Spinal cord (tissue), 10 donors: ENCODE measurements around the gene PPL. TPM values are rescaled to one million over a fixed set of nuclear protein-coding genes. Genes with fewer than 3 reads are reported as not detected.
"Not testable (repeated sequence)": the region's sequence is repeated elsewhere in the genome, so short reads cannot be mapped to it uniquely, and the experiment has no call there.

ENCODE experiments used
- DNase-seq, 6 donors: peaks; one replicate each; pipeline versions ENCODE4 v3.0.0 to v3.0.0-alpha.2; 2013 to 2015; ENCODE audit warnings: low spot score in 6 of 6, low read depth in 4 of 6
- H3K27ac ChIP-seq: one replicate; pipeline ENCODE4 v1.5.1; 2013; ENCODE audit warnings: low read depth, low read length, control low read depth
- H3K27me3 ChIP-seq: one replicate; pipeline ENCODE4 v1.6.1; 2013; ENCODE audit warnings: low read length; ENCODE audit not compliant: control insufficient read depth, insufficient read depth
- H3K36me3 ChIP-seq: one replicate; pipeline ENCODE4 v1.6.1; 2013; ENCODE audit warnings: low read length; ENCODE audit not compliant: control insufficient read depth, insufficient read depth
- H3K4me1 ChIP-seq: one replicate; pipeline ENCODE4 v1.6.1; 2013; ENCODE audit warnings: low read length; ENCODE audit not compliant: control insufficient read depth, insufficient read depth
- H3K4me3 ChIP-seq: one replicate; pipeline ENCODE4 v1.5.1; 2013; ENCODE audit warnings: low read depth, low read length, control low read depth
- H3K9me3 ChIP-seq: one replicate; pipeline ENCODE4 v1.6.1; 2013; ENCODE audit warnings: low read length; ENCODE audit not compliant: control insufficient read depth, insufficient read depth
- WGBS: methylation state at CpG from one replicate; pipeline ENCODE4 v1.1.5; 2013; ENCODE audit warnings: missing lambda C conversion rate; ENCODE audit not compliant: insufficient coverage; 5-methylcytosine and 5-hydroxymethylcytosine counted together
- polyA plus RNA-seq, 2 donors: library from polyadenylated mRNA; unstranded; fragments of 120-200 nt; gene quantifications; one replicate each; pipeline ENCODE4 v1.2.1, GENCODE V29; 2013; ENCODE audit not compliant: insufficient read length in 2 of 2
- total RNA-seq, 2 donors: library from RNA; depleted of rRNA in 1 of 2; stranded (reverse); fragments of 120-200 nt in 1 of 2; fragments of >200 nt in 1 of 2; gene quantifications; one replicate each; pipeline versions ENCODE4 v1.2.3 to v1.2.4, GENCODE V29; 2013 to 2014
- donor health status: healthy.

Gene PPL
- total and polyA plus RNA-seq, 4 donors, result 2.7 to 5.6 (median 3.7) TPM

DNA sequence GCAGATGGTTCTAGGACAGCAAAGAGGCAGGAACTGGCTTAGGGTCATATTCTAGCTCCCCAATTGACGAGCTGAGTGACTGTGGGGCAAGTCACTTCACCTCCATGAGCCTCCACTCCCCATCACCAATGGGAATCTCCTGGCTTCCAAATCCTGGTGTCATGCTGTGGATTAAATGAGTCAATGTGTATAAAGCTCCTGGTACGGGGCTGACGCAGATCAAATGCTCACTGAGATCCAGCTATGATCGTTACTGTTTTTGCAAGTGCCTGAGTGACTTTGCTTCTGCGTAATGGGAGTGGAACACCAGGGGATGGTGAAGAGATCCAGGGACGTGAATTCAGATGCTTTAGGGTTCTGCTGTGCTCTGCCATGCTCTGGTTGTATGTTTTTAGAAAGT, 23.6 kb upstream of the PPL start:
- 77% methylated on average over 5 of the region's 6 CpGs for WGBS
- Histone ChIP-seq H3K4me1 (peaks cover 28% of the 10 kb centered on the region), H3K4me3 (no peak overlapping the region)

DNA sequence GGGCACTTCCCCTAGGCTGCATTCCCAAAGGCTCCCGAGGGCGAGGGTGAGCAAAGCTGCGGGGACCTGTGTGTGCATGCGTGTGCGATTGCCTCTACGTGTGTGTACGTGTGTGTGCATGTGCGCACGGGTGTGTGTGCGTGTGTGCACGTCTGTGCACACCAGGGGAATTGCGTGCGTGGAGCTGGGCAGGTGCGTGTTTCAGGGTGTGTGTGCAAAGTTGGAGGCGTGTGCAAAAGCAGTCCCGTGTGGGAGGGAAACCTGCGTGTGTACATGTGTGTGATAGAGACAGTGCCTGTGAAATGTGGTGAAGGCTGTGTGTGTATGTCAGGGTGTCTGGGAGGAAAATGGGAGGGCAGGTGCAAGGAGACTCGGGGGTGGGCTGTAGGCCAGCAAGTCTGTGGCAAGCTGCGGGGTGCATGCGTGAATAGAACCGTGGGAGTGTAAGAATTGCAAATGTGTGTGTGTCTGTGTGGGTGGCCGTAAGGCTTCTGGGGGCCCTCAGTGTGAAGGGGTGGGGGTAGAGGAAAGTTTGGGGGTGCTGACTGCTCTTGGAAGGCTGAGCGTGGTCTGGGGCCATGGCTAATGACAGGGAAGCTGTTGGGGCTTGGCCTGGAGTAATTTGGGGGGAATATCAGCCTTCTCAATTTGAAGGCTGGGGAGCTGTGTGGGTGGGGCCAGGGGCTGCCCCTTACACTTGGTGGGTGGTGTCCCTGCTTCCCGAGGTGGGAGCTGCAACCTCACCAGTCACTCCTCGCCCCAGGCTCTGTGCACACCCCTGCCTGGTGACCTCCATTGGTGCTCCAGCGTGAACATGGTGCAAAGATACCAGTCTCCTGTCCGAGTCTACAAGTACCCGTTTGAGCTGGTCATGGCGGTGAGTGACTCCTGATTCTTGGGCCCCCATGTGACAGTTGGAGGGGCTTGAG, 21.8 kb upstream of the PPL start:
- Histone ChIP-seq H3K4me3 (peak overlapping the region; percentile 56), H3K27ac (no peak overlapping the region), H3K9me3 (no peaks in the 10 kb centered on the region), H3K27me3 (peaks cover 13% of the 10 kb centered on the region), H3K36me3 (no peaks in the 10 kb centered on the region), H3K4me1 (peaks cover 25% of the 10 kb centered on the region)
- WGBS, result 38% methylated on average over 28 of the region's 29 CpGs
- DNase-seq, result no peak

More for the DNA sequence above, 23.6 kb upstream of the PPL start:
- H3K9me3 ChIP-seq, result no peaks in the 10 kb centered on the region
- no peaks in the 10 kb centered on the region for H3K36me3 ChIP-seq
- peaks cover 13% of the 10 kb centered on the region for H3K27me3 ChIP-seq
- H3K27ac ChIP-seq, result no peak overlapping the region
- DNase-seq, result no peak

DNA sequence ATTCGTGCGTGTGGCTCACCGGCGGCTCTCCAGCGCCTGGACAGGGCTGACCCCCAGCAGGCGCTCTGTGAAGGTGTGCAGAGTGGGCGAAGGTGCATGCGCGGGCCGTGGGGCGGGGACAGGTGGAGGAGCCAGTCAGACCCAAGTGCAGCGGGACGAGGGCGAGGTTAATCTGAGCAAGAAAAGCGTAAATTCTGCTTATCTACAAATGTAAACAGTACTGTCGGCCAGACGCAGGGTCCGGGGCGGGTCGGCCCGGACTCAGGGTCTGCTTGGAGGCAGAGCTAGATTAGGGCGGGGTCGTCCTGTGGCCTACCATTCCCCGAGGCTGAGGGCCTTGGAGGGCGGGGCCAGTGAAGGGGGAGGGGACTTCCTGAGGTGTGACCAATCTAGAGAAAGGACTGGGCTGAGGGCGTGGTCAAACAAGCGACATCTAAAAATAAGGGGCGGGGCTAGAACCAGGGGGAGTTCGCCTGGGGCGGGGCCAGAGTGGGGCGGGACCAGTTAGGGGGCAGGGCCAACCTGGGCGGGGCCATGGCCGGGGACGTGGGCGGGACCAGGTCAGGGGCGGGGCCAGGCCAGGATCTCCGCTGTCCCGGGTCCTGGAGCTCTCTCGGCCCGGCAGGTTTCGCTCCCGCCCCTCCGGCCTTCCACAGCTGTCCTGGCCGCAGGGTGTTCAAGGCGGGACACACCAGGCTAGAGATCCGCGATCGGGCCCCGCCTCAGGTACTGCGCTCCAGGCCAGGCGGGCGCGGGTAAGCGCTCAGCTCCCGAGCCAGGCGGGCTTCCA, 21.0 kb upstream of the PPL start, which contains the start of gene SEC14L5:
Gene SEC14L5, plus strand, starts transcription at position 611 of the 790 bp plus-strand sequence. CDS start 994 bp downstream, outside the sequence.
- Histone ChIP-seq H3K27me3 (peaks cover 13% of the 10 kb centered on the region), H3K9me3 (no peaks in the 10 kb centered on the region), H3K27ac (no peak within 1 kb of the TSS), H3K4me3 (peak within 1 kb of the TSS; percentile 56), H3K36me3 (no peaks in the 10 kb centered on the region), H3K4me1 (peaks cover 25% of the 10 kb centered on the region)
- under 1% methylated on average over 53 of the region's 56 CpGs for WGBS
- peak; percentile 43 to 98 (median 85) for DNase-seq

DNA sequence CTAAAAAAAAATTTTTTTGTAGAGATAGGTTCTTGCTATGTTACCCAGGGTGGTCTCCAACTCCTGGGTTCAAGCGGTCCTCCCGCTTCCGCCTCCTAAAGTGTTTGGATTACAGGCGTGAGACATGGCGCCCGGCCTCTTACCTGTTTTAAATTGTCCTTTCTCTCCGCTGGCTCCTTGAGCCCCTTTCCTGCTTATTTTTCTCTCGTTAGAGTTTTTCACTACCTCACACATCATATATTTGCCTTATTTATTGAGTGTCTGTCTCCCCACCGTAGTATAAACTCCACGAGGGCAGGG, 20.4 kb upstream of the PPL start:
- DNase-seq, result no peak
- 37% methylated on average over 7 of the region's 10 CpGs for WGBS
- H3K27me3 ChIP-seq, result peaks cover 13% of the 10 kb centered on the region
- no peaks in the 10 kb centered on the region for H3K9me3 ChIP-seq
- no peaks in the 10 kb centered on the region for H3K36me3 ChIP-seq
- H3K4me1 ChIP-seq, result peaks cover 23% of the 10 kb centered on the region
- peak overlapping the region; percentile 52 for H3K4me3 ChIP-seq
- no peak overlapping the region for H3K27ac ChIP-seq

DNA sequence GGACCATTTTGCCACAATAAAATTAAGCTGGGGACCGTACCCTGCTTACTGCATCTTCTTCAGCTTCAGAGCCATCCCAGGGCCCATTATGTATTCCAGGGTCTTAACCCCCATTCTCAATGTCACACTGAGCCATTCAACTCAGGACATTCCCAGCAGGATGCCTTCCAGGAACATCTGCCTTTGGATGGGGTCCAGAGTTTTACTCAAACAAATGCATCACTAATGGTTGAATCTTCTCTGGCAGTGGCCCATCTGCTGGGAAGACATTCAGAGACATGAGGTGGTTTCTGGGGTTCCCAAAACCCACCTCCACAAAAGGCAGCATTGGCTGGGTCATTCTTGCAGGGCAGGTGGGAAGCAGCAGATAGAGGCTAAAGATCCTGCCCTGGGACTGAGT, 17.8 kb upstream of the PPL start:
- Histone ChIP-seq H3K27ac (no peak overlapping the region), H3K9me3 (no peaks in the 10 kb centered on the region), H3K27me3 (peaks cover 11% of the 10 kb centered on the region), H3K36me3 (no peaks in the 10 kb centered on the region), H3K4me3 (no peak overlapping the region), H3K4me1 (peaks cover 21% of the 10 kb centered on the region)
- 35% methylated on average over 1 of the region's 1 CpG for WGBS
- no peak for DNase-seq

DNA sequence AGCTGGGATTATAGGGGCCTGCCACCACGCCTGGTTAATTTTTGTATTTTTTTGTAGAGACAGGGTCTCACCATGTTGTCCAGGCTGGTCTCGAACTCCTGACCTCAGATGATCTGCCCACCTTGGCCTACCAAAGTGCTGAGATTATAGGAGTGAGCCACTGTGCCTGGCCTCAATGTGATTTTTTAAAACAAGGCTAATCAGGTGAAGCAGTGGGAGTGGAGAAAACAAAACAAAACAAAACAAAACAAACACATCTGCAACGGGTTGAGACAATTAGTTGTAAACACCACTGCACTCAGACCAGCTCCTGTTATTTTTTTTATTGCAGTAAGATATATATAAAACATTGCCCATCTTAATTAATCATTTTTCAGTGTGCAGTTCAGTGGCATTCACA, 14.6 kb upstream of the PPL start:
- H3K36me3 ChIP-seq, H3K4me3 ChIP-seq, H3K27me3 ChIP-seq, H3K4me1 ChIP-seq, H3K27ac ChIP-seq, H3K9me3 ChIP-seq, DNase-seq: not testable (repeated sequence)
- WGBS, result no CpG with 5 or more reads among the region's 3 CpGs

DNA sequence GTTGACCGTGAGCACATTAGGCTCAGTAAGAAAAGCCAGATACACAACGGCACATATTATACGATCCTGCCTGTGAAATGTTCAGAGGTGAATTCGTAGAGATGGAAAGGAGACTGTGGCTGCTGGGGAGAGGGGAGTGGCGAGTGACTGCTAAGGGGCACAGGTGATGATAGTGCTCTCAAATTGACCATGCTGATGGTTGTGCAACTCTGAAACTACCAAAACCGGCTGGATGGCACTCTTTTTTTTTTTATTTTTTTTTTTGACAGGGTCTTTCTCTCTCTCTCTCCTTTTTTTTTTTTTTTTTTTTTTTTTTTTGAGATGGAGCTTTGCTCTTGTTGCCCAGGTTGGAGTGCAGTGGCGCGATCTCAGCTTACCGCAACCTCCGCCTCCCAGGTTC, 13.0 kb upstream of the PPL start:
- DNase-seq, result no peak
- H3K9me3 ChIP-seq, result no peaks in the 10 kb centered on the region
- no peak overlapping the region for H3K4me3 ChIP-seq
- H3K27me3 ChIP-seq, result no peaks in the 10 kb centered on the region
- peaks cover 2% of the 10 kb centered on the region for H3K4me1 ChIP-seq
- no peak overlapping the region for H3K27ac ChIP-seq
- H3K36me3 ChIP-seq, result no peaks in the 10 kb centered on the region
- WGBS, result 80% methylated on average over 4 of the region's 10 CpGs

DNA sequence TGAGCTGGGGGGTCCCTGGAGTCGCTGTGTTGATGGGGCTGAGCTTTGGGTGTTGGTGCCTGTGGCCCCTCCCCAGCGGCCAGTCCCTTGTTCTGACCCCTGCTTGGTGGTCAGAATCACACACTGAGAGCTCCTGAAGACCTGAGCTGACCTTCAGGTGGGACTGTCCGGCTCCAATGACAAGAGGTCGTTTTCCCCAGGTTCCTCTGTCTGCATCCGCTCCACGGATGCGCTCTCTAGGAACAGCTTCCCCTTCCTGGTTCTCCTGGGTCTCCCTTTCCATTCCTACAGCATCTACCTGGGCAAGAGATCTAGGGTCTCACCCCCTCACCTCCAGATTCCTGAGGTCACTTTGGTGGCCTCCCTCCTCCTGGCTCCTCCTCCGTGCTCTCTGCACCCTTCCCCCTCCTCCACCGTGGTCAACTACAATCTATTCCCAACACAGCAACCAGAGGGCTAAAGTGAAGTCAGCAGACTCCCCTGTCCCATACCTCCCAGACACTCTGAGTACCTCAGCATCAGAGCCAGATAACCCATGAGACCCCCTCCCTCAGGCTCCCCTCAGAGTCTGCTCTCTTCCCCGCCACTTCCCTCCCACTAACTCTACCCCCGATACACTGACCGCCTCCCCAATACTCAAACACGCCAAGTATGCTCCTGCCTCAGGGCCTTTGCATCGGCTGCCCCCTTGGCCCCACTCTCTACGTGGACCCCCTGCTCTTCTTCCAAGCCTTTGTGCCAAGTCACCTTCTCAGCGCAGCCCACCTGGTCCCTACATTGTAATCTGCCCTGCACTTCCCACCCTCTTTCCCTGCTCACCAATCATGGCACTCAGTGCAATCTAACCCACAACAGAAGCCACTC, 12.2 kb upstream of the PPL start:
- no peaks in the 10 kb centered on the region for H3K36me3 ChIP-seq
- WGBS, result 68% methylated on average over 16 of the region's 16 CpGs
- peaks cover 4% of the 10 kb centered on the region for H3K27me3 ChIP-seq
- H3K9me3 ChIP-seq, result no peaks in the 10 kb centered on the region
- peaks cover 10% of the 10 kb centered on the region for H3K4me1 ChIP-seq
- H3K4me3 ChIP-seq, result no peak overlapping the region
- no peak overlapping the region for H3K27ac ChIP-seq
- no peak for DNase-seq
